ENCODE data around the gene OSBPL1A.

DNA sequence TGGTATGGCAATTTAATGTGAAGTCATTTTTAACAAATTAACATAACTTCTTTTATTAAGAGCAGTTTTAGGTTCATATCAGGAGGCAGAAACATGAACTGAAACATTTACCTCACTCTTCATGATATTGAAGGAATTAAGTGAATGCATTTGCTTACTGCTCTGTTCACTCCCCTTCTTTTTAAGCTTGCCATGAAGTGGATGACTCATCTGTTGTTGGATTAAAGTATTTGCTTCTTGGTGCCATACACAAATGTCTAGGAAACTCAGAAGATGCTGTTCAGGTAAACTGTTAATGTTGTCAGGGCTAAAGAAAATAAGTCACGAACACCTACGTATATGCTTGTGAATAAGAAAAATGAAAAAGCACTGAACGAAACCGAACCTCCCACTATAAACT is 268.9 kb downstream of the OSBPL1A start:
- TF ChIP-seq ESRRA (CRISPR knock-in tag; IDR thresholded peaks at IDR 0.05; ENCODE audit: borderline replicate concordance) (no peak), FOXJ3 (CRISPR knock-in tag; IDR thresholded peaks at IDR 0.05; ENCODE audit: borderline replicate concordance) (no peak)
- TF ChIP-seq, protein P1, sequence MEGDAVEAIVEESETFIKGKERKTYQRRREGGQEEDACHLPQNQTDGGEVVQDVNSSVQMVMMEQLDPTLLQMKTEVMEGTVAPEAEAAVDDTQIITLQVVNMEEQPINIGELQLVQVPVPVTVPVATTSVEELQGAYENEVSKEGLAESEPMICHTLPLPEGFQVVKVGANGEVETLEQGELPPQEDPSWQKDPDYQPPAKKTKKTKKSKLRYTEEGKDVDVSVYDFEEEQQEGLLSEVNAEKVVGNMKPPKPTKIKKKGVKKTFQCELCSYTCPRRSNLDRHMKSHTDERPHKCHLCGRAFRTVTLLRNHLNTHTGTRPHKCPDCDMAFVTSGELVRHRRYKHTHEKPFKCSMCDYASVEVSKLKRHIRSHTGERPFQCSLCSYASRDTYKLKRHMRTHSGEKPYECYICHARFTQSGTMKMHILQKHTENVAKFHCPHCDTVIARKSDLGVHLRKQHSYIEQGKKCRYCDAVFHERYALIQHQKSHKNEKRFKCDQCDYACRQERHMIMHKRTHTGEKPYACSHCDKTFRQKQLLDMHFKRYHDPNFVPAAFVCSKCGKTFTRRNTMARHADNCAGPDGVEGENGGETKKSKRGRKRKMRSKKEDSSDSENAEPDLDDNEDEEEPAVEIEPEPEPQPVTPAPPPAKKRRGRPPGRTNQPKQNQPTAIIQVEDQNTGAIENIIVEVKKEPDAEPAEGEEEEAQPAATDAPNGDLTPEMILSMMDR (IDR thresholded peaks at IDR 0.05) = no peak

All from WTC11 (cell line).